SK-N-SH (cell line): ENCODE measurements around the gene PEDS1.

ENCODE experiments used
- CHD2 ChIP-seq: fragments of 150-350 bp; IDR thresholded peaks from 2 replicates; pipeline ENCODE4 v1.6.1; 2018; ENCODE audit warnings: low read length; ENCODE audit not compliant: partially characterized antibody
- FOXM1 ChIP-seq: IDR thresholded peaks from 2 replicates; pipeline ENCODE4 v1.4.0; 2012; ENCODE audit warnings: low read depth, mild to moderate bottlenecking
- GABPA ChIP-seq: IDR thresholded peaks from 2 replicates; pipeline ENCODE4 v1.4.0; 2012; ENCODE audit warnings: low read depth, mild to moderate bottlenecking
- JUND ChIP-seq: IDR thresholded peaks from 2 replicates; pipeline ENCODE4 v1.4.0; 2012
- NFIC ChIP-seq: IDR thresholded peaks from 2 replicates; pipeline ENCODE4 v1.4.0; 2012; ENCODE audit warnings: borderline replicate concordance
- RFX5 ChIP-seq: IDR thresholded peaks from 2 replicates; pipeline ENCODE4 v1.6.1; 2012; ENCODE audit warnings: mild to moderate bottlenecking, improper control_type of control experiment, low read length
- RXRA ChIP-seq: IDR thresholded peaks from 2 replicates; pipeline ENCODE4 v1.4.0; 2012; ENCODE audit warnings: low read depth, mild to moderate bottlenecking, borderline replicate concordance
- SIN3A ChIP-seq: IDR thresholded peaks from 2 replicates; pipeline ENCODE4 v1.6.1; 2012; ENCODE audit warnings: low read depth, mild to moderate bottlenecking, low read length, moderate library complexity, borderline replicate concordance
- SMC3 ChIP-seq: IDR thresholded peaks from 2 replicates; pipeline ENCODE4 v1.6.1; 2012; ENCODE audit warnings: low read depth, low read length, improper control_type of control experiment
- TEAD4 ChIP-seq: IDR thresholded peaks from 2 replicates; pipeline ENCODE4 v1.4.0; 2012; ENCODE audit warnings: mild to moderate bottlenecking, borderline replicate concordance; ENCODE audit not compliant: insufficient read depth
- TF ChIP-seq, protein P1 (sequence below): fragments of 200-600 bp; sonication (generic); IDR thresholded peaks from 2 replicates; pipeline ENCODE4 v1.6.1; 2017; ENCODE audit warnings: antibody characterized with exemption, mild to moderate bottlenecking, moderate library complexity
- TF ChIP-seq, protein P2 (sequence below): fragments of 150-350 bp; IDR thresholded peaks from 2 replicates; pipeline ENCODE4 v1.6.1; 2017; ENCODE audit warnings: antibody characterized with exemption, low read length, low read depth, borderline replicate concordance
- TF ChIP-seq, protein P3 (sequence below): fragments of 150-350 bp; IDR thresholded peaks from 2 replicates; pipeline ENCODE4 v1.6.1; 2016; ENCODE audit warnings: mild to moderate bottlenecking, low read depth, low read length

- TF ChIP-seq FOXM1 (no peak), RXRA (no peak; the same call in 1 of the 2 replicates), NFIC (no peak), TEAD4 (no peak), GABPA (no peak), JUND (no peak), SIN3A (peak; percentile 51; the same call in 1 of the 2 replicates), RFX5 (peak; percentile 94), CHD2 (no peak), SMC3 (peak; percentile 90)
- TF ChIP-seq, protein P1, sequence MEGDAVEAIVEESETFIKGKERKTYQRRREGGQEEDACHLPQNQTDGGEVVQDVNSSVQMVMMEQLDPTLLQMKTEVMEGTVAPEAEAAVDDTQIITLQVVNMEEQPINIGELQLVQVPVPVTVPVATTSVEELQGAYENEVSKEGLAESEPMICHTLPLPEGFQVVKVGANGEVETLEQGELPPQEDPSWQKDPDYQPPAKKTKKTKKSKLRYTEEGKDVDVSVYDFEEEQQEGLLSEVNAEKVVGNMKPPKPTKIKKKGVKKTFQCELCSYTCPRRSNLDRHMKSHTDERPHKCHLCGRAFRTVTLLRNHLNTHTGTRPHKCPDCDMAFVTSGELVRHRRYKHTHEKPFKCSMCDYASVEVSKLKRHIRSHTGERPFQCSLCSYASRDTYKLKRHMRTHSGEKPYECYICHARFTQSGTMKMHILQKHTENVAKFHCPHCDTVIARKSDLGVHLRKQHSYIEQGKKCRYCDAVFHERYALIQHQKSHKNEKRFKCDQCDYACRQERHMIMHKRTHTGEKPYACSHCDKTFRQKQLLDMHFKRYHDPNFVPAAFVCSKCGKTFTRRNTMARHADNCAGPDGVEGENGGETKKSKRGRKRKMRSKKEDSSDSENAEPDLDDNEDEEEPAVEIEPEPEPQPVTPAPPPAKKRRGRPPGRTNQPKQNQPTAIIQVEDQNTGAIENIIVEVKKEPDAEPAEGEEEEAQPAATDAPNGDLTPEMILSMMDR = peak; percentile 68
- TF ChIP-seq, protein P2, sequence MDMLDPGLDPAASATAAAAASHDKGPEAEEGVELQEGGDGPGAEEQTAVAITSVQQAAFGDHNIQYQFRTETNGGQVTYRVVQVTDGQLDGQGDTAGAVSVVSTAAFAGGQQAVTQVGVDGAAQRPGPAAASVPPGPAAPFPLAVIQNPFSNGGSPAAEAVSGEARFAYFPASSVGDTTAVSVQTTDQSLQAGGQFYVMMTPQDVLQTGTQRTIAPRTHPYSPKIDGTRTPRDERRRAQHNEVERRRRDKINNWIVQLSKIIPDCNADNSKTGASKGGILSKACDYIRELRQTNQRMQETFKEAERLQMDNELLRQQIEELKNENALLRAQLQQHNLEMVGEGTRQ = no peak; the same call in 1 of the 2 replicates
- TF ChIP-seq, protein P3, sequence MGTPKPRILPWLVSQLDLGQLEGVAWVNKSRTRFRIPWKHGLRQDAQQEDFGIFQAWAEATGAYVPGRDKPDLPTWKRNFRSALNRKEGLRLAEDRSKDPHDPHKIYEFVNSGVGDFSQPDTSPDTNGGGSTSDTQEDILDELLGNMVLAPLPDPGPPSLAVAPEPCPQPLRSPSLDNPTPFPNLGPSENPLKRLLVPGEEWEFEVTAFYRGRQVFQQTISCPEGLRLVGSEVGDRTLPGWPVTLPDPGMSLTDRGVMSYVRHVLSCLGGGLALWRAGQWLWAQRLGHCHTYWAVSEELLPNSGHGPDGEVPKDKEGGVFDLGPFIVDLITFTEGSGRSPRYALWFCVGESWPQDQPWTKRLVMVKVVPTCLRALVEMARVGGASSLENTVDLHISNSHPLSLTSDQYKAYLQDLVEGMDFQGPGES = no peak
These were observed 36.9 kb upstream of the PEDS1 start, which contains the start of gene CEBPB for GRCh38 chr20:50190251-50191064.
